HG03103 (cell line): ENCODE measurements around the gene ANKRD13D.
"Not testable (repeated sequence)": the region's sequence is repeated elsewhere in the genome, so short reads cannot be mapped to it uniquely, and the experiment has no call there.

Experiments
- ATAC-seq: cut with Tn5 transposase; IDR thresholded peaks from one replicate; pipeline ENCODE4 v1.9.1; 2021; ENCODE audit warnings: low read depth; ENCODE audit not compliant: unreplicated experiment

ANKRD13D gene

GRCh38 chr11:67289226-67289650 is at the start of gene ANKRD13D:
ANKRD13D (plus strand) TSS chr11:67289303; CDS start chr11:67289461, 158 bp downstream.
- ATAC-seq: peak; percentile 35

- ATAC-seq: peak; percentile 64
These were observed 49.1 kb upstream of the ANKRD13D start for GRCh38 chr11:67239783-67240575.

- ATAC-seq: no peak
These were observed 48.3 kb upstream of the ANKRD13D start for GRCh38 chr11:67240576-67241389.

GRCh38 chr11:67242548-67242947 is 46.6 kb upstream of the ANKRD13D start:
- ATAC-seq: no peak

- no peak for ATAC-seq
These were observed 46.1 kb upstream of the ANKRD13D start for GRCh38 chr11:67243051-67243450.

GRCh38 chr11:67245046-67245445 is 44.1 kb upstream of the ANKRD13D start:
- no peak for ATAC-seq

- no peak for ATAC-seq
These were observed 41.1 kb upstream of the ANKRD13D start for GRCh38 chr11:67247946-67248550.

- ATAC-seq: no peak
These were observed 40.5 kb upstream of the ANKRD13D start for GRCh38 chr11:67248653-67249052.

GRCh38 chr11:67250059-67251043 is 38.8 kb upstream of the ANKRD13D start:
- no peak for ATAC-seq

GRCh38 chr11:67251841-67252240 is 37.3 kb upstream of the ANKRD13D start:
- no peak for ATAC-seq

GRCh38 chr11:67252831-67253239 is 36.3 kb upstream of the ANKRD13D start:
- no peak for ATAC-seq

- no peak for ATAC-seq
These were observed 35.1 kb upstream of the ANKRD13D start for GRCh38 chr11:67253872-67254624.

GRCh38 chr11:67254798-67255197 is 34.3 kb upstream of the ANKRD13D start:
- ATAC-seq: no peak

- no peak for ATAC-seq
These were observed 33.8 kb upstream of the ANKRD13D start for GRCh38 chr11:67255353-67255752.

GRCh38 chr11:67255864-67256263 is 33.2 kb upstream of the ANKRD13D start:
- no peak for ATAC-seq

GRCh38 chr11:67256477-67257135 is 32.5 kb upstream of the ANKRD13D start:
- ATAC-seq: no peak

GRCh38 chr11:67260406-67260805 is 28.7 kb upstream of the ANKRD13D start:
- no peak for ATAC-seq

- ATAC-seq: not testable (repeated sequence)
These were observed 28.0 kb upstream of the ANKRD13D start for GRCh38 chr11:67260885-67261639.
